ENCODE data around the gene ACOX3. TPM values are rescaled to one million over a fixed set of nuclear protein-coding genes. Genes with fewer than 3 reads are reported as not detected.
"Not testable (repeated sequence)": the region's sequence is repeated elsewhere in the genome, so short reads cannot be mapped to it uniquely, and the experiment has no call there.

ACOX3 gene
- total RNA-seq, 4 donors from 2014 or later, result 17.9 to 31.1 (median 22.5) TPM

GRCh38 chr4:8349664-8350236, 90.8 kb downstream of the ACOX3 start:
- H3K27me3 ChIP-seq, result no peaks in the 10 kb centered on the region
- no peak overlapping the region for H3K4me3 ChIP-seq
- intact Hi-C loops (cut with DNase I; ENCODE audit: low total_unique reads), result no loop called here
- H3K36me3 ChIP-seq, result no peaks in the 10 kb centered on the region
- H3K4me1 ChIP-seq, result peaks cover 12 to 17% of the 10 kb centered on the region in 2 donors
- DNase-seq, result no peak
- no peaks in the 10 kb centered on the region for H3K9me3 ChIP-seq
- H3K27ac ChIP-seq, result no peak overlapping the region
- no peak for TF ChIP-seq POLR2A (IDR thresholded peaks at IDR 0.05)
- no peak for TF ChIP-seq CTCF (IDR thresholded peaks at IDR 0.05)

- intact Hi-C loops (cut with DNase I; ENCODE audit: low total_unique reads); H3K27ac ChIP-seq; H3K36me3 ChIP-seq; H3K9me3 ChIP-seq; DNase-seq; H3K27me3 ChIP-seq; H3K4me3 ChIP-seq: not testable (repeated sequence)
- peaks cover 10 to 17% of the 10 kb centered on the region in 2 donors for H3K4me1 ChIP-seq
Observed at GRCh38 chr4:8349236-8349635, 91.3 kb downstream of the ACOX3 start.

- Histone ChIP-seq H3K9me3 (no peaks in the 10 kb centered on the region), H3K27me3 (no peaks in the 10 kb centered on the region), H3K4me3 (no peak overlapping the region), H3K4me1 (peaks cover 7 to 17% of the 10 kb centered on the region in 2 donors), H3K36me3 (no peaks in the 10 kb centered on the region), H3K27ac (no peak overlapping the region)
- no peak for TF ChIP-seq CTCF (IDR thresholded peaks at IDR 0.05)
- TF ChIP-seq POLR2A (IDR thresholded peaks at IDR 0.05), result no peak
- DNase-seq, result no peak
- intact Hi-C loops (cut with DNase I; ENCODE audit: low total_unique reads), result no loop called here
Observed at GRCh38 chr4:8348071-8348470, 92.5 kb downstream of the ACOX3 start.

- TF ChIP-seq CTCF (IDR thresholded peaks at IDR 0.05), result no peak
- TF ChIP-seq POLR2A (IDR thresholded peaks at IDR 0.05), result no peak
- H3K4me1 ChIP-seq, result peaks cover 4 to 13% of the 10 kb centered on the region in 2 donors
Observed at GRCh38 chr4:8347660-8348059, 92.9 kb downstream of the ACOX3 start.

GRCh38 chr4:8346838-8347605, 93.5 kb downstream of the ACOX3 start:
- Histone ChIP-seq H3K4me3 (no peak overlapping the region), H3K9me3 (no peaks in the 10 kb centered on the region), H3K27ac (no peak overlapping the region), H3K27me3 (no peaks in the 10 kb centered on the region), H3K36me3 (no peaks in the 10 kb centered on the region), H3K4me1 (peaks cover 0 to 7% of the 10 kb centered on the region in 2 donors)
- intact Hi-C loops (cut with DNase I; ENCODE audit: low total_unique reads), result no loop called here
- DNase-seq, result no peak
- no peak for TF ChIP-seq POLR2A (IDR thresholded peaks at IDR 0.05)
- TF ChIP-seq CTCF (IDR thresholded peaks at IDR 0.05), result no peak

More at GRCh38 chr4:8347660-8348059, 92.9 kb downstream of the ACOX3 start:
- Histone ChIP-seq H3K9me3 (no peaks in the 10 kb centered on the region), H3K27ac (no peak overlapping the region), H3K27me3 (no peaks in the 10 kb centered on the region), H3K36me3 (no peaks in the 10 kb centered on the region), H3K4me3 (no peak overlapping the region)
- no peak for DNase-seq
- intact Hi-C loops (cut with DNase I; ENCODE audit: low total_unique reads), result no loop called here
